K562 (cell line): ENCODE data around the gene TMEM81.

Source experiments
- BACH1 ChIP-seq: fragments of 200-800 bp; sonication (Bioruptor generic); IDR thresholded peaks from 2 replicates; pipeline ENCODE4 v1.6.1; 2016; ENCODE audit warnings: missing genetic modification characterization, missing compliant biosample characterization
- EGR1 ChIP-seq: fragments of 450-650 bp; conservative IDR thresholded peaks from 2 replicates; pipeline ENCODE4 v1.6.1; 2017; ENCODE audit warnings: mild to moderate bottlenecking
- ETV5 ChIP-seq: sonication (generic); formaldehyde crosslinking; IDR thresholded peaks from 2 replicates; pipeline ENCODE4 v1.4.0; 2020; ENCODE audit warnings: low read depth, mild to moderate bottlenecking, missing genetic modification reagents
- LEF1 ChIP-seq: fragments of 450-650 bp; IDR thresholded peaks from 2 replicates; pipeline ENCODE4 v1.6.1; 2016; ENCODE audit warnings: mild to moderate bottlenecking
- MAZ ChIP-seq, 2 experiments: fragments of 450-650 bp in 1 of 2; sonication (generic) in 1 of 2; formaldehyde crosslinking; IDR thresholded peaks in 1 of 2; conservative IDR thresholded peaks in 1 of 2; 2 replicates each; pipeline versions ENCODE4 v1.4.0 to v1.5.0; 2020; ENCODE audit warnings: mild to moderate bottlenecking in 1 of 2, missing genetic modification reagents in 1 of 2
- MTA2 ChIP-seq: fragments of 450-650 bp; IDR thresholded peaks from 2 replicates; pipeline ENCODE4 v1.6.1; 2016; ENCODE audit warnings: low read depth
- ZNF23 ChIP-seq: fragments of 250-450 bp; sonication (Bioruptor Pico); IDR thresholded peaks from 2 replicates; pipeline ENCODE4 v1.4.0; 2020; ENCODE audit warnings: mild to moderate bottlenecking
- ZNF232 ChIP-seq: sonication (generic); formaldehyde crosslinking; IDR thresholded peaks from 2 replicates; pipeline ENCODE4 v1.8.0; 2022; ENCODE audit warnings: mild to moderate bottlenecking, missing genetic modification reagents
- ZNF76 ChIP-seq: fragments of 250-450 bp; sonication (Bioruptor Pico); IDR thresholded peaks from 2 replicates; pipeline ENCODE4 v1.4.0; 2020; ENCODE audit warnings: mild to moderate bottlenecking, moderate library complexity, borderline replicate concordance
- TF ChIP-seq, protein P1 (sequence below): sonication (generic); formaldehyde crosslinking; IDR thresholded peaks from 2 replicates; pipeline ENCODE4 v1.8.0; 2022; ENCODE audit warnings: mild to moderate bottlenecking, low read depth, missing genetic modification reagents
- TF ChIP-seq, protein P2 (sequence below): sonication (generic); formaldehyde crosslinking; IDR thresholded peaks from 2 replicates; pipeline ENCODE4 v1.8.0; 2023; ENCODE audit warnings: mild to moderate bottlenecking, missing genetic modification reagents
- TF ChIP-seq, protein P3 (sequence below), 3 experiments: IDR thresholded peaks in 2 of 3; conservative IDR thresholded peaks in 1 of 3; 2 replicates each; pipeline ENCODE4 v1.5.1; 2011 to 2012; ENCODE audit warnings: low read length in 3 of 3, mild to moderate bottlenecking in 3 of 3, control low read depth in 2 of 3, improper control_type of control experiment in 1 of 3, inconsistent platforms in 1 of 3, low read depth in 1 of 3, mixed read lengths in 1 of 3, moderate library complexity in 1 of 3; ENCODE audit not compliant: insufficient read depth in 2 of 3

DNA sequence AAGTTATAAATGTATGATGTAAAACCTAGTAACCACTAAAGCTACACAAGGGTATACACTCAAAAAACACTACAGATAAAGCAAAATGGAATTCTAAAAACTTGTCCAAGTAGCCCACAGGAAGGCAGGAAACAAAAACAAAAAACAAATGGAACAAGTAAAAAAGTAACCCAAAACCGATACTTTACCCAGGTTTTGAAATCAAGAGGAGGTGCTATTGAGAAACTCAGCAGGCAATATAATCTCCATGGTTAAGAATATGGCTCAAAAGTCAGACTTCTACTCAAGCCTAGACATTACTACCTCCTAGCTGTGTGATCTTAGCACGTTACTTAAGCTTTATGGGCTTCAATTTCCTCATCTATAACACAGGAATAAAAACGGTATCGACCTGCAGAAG is 24.2 kb upstream of the TMEM81 start:
- TF ChIP-seq LEF1 (no peak), MAZ (CRISPR knock-in tag; conservative IDR thresholded peaks at IDR 0.05 in 1 of 2, IDR thresholded peaks at IDR 0.05 in 1 of 2) (no peak), MTA2 (no peak), ZNF76 (CRISPR knock-in tag) (no peak), ZNF23 (CRISPR knock-in tag) (no peak), ETV5 (CRISPR knock-in tag) (no peak), BACH1 (no peak), EGR1 (no peak), ZNF232 (no peak)
- TF ChIP-seq, protein P1, sequence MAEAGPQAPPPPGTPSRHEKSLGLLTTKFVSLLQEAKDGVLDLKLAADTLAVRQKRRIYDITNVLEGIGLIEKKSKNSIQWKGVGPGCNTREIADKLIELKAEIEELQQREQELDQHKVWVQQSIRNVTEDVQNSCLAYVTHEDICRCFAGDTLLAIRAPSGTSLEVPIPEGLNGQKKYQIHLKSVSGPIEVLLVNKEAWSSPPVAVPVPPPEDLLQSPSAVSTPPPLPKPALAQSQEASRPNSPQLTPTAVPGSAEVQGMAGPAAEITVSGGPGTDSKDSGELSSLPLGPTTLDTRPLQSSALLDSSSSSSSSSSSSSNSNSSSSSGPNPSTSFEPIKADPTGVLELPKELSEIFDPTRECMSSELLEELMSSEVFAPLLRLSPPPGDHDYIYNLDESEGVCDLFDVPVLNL = no peak
- TF ChIP-seq, protein P2, sequence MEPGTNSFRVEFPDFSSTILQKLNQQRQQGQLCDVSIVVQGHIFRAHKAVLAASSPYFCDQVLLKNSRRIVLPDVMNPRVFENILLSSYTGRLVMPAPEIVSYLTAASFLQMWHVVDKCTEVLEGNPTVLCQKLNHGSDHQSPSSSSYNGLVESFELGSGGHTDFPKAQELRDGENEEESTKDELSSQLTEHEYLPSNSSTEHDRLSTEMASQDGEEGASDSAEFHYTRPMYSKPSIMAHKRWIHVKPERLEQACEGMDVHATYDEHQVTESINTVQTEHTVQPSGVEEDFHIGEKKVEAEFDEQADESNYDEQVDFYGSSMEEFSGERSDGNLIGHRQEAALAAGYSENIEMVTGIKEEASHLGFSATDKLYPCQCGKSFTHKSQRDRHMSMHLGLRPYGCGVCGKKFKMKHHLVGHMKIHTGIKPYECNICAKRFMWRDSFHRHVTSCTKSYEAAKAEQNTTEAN (CRISPR knock-in tag) = no peak
- TF ChIP-seq, protein P3, sequence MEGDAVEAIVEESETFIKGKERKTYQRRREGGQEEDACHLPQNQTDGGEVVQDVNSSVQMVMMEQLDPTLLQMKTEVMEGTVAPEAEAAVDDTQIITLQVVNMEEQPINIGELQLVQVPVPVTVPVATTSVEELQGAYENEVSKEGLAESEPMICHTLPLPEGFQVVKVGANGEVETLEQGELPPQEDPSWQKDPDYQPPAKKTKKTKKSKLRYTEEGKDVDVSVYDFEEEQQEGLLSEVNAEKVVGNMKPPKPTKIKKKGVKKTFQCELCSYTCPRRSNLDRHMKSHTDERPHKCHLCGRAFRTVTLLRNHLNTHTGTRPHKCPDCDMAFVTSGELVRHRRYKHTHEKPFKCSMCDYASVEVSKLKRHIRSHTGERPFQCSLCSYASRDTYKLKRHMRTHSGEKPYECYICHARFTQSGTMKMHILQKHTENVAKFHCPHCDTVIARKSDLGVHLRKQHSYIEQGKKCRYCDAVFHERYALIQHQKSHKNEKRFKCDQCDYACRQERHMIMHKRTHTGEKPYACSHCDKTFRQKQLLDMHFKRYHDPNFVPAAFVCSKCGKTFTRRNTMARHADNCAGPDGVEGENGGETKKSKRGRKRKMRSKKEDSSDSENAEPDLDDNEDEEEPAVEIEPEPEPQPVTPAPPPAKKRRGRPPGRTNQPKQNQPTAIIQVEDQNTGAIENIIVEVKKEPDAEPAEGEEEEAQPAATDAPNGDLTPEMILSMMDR (IDR thresholded peaks at IDR 0.05 in 2 of 3, conservative IDR thresholded peaks at IDR 0.05 in 1 of 3; ENCODE audit: insufficient read depth in 2 of 3, low read depth in 1 of 3, low read length in 3 of 3) = no peak
